IPS-18c (cell line): ENCODE results near the gene TRAF2.

Source experiments
- H3K4me3 ChIP-seq: 2 replicates; pipeline ENCODE4 v1.7.0; 2013; ENCODE audit warnings: low read depth, mild to moderate bottlenecking, low read length, moderate library complexity; ENCODE audit not compliant: insufficient read depth
- H3K9me3 ChIP-seq: one replicate; pipeline ENCODE4 v1.6.1; 2013; ENCODE audit warnings: mild to moderate bottlenecking, low read length, moderate library complexity; ENCODE audit not compliant: control insufficient read depth, insufficient read depth

The TRAF2 gene

DNA sequence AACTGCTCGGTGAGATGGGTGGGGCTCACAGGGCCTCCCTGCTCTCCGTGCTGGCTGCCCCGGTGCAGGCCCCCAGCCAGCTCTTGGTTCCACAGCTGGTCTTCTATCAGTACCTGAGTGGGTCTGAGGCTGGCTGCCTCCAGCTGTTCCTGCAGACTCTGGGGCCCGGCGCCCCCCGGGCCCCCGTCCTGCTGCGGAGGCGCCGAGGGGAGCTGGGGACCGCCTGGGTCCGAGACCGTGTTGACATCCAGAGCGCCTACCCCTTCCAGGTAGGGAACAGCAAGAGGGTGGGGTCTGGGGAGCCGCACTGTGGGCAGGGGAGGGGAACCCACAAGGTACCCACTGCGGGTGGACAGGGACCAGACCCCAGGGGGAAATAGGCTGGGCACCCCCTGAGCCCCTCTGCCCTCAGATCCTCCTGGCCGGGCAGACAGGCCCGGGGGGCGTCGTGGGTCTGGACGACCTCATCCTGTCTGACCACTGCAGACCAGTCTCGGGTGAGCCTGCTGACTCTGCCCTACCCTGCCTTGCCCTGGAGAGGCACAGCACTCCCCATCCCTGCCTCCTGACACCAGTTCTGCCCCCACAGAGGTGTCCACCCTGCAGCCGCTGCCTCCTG, 31.4 kb upstream of the TRAF2 start:
- no peak overlapping the region for H3K4me3 ChIP-seq
- no peaks in the 10 kb centered on the region for H3K9me3 ChIP-seq

DNA sequence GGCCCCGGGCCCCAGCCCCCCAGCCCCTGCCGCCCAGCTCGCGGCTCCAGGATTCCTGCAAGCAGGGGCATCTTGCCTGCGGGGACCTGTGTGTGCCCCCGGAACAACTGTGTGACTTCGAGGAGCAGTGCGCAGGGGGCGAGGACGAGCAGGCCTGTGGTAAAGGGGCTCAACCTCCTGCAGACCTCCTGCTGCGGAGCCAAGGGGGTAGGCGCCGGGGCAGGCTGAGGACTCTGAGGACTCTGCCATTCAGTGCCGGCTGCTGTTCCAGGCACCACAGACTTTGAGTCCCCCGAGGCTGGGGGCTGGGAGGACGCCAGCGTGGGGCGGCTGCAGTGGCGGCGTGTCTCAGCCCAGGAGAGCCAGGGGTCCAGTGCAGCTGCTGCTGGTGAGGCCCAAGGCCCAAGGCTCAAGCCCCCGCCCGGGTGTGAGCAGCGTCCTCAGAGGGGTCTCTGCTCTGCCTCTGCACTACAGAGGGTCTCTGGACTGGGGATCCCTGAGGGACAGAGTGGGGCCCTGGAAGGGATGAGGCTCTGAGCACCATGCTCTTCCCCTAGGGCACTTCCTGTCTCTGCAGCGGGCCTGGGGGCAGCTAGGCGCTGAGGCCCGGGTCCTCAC, 30.7 kb upstream of the TRAF2 start:
- H3K4me3 ChIP-seq: no peak overlapping the region
- no peaks in the 10 kb centered on the region for H3K9me3 ChIP-seq

DNA sequence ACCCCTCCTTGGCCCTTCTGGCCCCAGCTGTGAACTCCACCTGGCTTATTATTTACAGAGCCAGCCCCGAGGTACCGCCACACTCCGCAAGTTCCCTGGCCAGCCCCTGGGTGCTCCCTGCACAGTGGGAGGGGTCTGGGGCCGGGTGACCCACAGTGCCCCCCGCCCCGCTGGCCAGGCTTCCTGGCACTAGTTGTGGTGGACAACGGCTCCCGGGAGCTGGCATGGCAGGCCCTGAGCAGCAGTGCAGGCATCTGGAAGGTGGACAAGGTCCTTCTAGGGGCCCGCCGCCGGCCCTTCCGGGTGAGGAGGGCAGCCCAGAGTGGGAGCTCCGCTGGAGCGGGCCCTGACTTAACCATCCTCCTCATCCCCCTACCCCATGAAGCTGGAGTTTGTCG, 30.2 kb upstream of the TRAF2 start:
- no peaks in the 10 kb centered on the region for H3K9me3 ChIP-seq
- no peak overlapping the region for H3K4me3 ChIP-seq

DNA sequence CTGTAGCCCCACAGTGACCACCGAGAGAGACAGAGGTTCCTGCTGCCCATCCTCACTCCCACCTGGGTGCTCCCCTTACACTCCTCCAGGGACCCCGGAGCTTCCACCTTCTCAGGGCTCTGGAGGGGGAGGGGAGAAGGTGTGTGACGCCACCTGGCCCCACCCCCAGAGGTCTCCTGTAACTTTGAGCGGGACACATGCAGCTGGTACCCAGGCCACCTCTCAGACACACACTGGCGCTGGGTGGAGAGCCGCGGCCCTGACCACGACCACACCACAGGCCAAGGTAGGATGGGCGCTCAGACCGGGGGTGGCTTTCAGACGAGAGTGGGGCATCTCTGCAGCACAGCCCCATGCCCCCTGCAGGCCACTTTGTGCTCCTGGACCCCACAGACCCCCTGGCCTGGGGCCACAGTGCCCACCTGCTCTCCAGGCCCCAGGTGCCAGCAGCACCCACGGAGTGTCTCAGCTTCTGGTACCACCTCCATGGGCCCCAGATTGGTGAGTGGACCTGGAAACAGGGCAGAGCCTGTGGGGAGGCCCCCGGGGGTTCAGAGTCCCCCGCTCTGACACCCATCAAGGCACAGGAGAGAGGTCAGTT, 29.7 kb upstream of the TRAF2 start:
- no peaks in the 10 kb centered on the region for H3K9me3 ChIP-seq

DNA sequence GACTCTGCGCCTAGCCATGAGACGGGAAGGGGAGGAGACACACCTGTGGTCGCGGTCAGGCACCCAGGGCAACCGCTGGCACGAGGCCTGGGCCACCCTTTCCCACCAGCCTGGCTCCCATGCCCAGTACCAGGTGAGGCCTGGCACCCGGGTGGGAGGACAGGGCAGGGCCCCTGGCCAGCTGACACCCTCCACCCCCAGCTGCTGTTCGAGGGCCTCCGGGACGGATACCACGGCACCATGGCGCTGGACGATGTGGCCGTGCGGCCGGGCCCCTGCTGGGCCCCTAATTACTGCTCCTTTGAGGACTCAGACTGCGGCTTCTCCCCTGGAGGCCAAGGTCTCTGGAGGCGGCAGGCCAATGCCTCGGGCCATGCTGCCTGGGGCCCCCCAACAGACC, 29.1 kb upstream of the TRAF2 start:
- no peaks in the 10 kb centered on the region for H3K9me3 ChIP-seq
- no peak overlapping the region for H3K4me3 ChIP-seq

More for the DNA sequence above, 29.7 kb upstream of the TRAF2 start:
- H3K4me3 ChIP-seq: no peak overlapping the region

DNA sequence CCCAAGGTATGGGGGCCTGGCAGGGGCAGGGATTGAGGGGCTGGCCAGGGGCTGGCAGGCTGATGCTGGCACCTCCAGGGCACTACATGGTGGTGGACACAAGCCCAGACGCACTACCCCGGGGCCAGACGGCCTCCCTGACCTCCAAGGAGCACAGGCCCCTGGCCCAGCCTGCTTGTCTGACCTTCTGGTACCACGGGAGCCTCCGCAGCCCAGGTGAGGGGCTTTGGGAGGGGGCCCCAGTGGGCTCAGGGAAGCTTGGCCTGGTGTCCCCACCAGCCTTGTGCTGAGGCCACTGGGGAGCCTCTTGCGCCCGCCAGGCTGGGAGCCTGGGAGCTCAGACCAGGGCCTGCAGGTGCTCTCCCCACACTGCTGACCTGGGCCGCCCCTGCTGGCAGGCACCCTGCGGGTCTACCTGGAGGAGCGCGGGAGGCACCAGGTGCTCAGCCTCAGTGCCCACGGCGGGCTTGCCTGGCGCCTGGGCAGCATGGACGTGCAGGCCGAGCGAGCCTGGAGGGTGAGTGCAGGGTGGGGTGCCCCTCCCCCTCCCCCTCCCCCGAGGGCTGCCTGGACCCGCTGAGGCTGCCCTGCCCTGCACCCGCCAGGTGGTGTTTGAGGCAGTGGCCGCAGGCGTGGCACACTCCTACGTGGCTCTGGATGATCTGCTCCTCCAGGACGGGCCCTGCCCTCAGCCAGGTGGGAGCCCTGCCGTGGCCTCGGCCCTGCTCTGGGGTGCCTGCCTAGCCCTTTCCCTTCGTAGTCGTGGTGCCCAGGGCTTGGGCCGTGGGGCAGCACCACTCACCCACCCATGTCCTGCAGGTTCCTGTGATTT, 28.5 kb upstream of the TRAF2 start:
- Histone ChIP-seq H3K9me3 (no peaks in the 10 kb centered on the region), H3K4me3 (no peak overlapping the region)

DNA sequence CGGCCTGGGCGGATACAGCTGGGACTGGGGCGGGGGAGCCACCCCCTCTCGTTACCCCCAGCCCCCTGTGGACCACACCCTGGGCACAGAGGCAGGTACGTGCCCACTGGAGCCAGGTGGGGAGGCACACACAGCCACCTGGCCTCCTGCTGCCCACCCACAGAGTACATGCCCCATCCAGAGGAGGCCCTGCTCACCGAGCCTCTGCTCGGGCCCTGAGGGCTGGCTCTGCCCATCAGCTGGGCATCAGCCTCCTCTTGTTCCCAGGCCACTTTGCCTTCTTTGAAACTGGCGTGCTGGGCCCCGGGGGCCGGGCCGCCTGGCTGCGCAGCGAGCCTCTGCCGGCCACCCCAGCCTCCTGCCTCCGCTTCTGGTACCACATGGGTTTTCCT, 27.9 kb upstream of the TRAF2 start:
- Histone ChIP-seq H3K9me3 (no peaks in the 10 kb centered on the region), H3K4me3 (no peak overlapping the region)

DNA sequence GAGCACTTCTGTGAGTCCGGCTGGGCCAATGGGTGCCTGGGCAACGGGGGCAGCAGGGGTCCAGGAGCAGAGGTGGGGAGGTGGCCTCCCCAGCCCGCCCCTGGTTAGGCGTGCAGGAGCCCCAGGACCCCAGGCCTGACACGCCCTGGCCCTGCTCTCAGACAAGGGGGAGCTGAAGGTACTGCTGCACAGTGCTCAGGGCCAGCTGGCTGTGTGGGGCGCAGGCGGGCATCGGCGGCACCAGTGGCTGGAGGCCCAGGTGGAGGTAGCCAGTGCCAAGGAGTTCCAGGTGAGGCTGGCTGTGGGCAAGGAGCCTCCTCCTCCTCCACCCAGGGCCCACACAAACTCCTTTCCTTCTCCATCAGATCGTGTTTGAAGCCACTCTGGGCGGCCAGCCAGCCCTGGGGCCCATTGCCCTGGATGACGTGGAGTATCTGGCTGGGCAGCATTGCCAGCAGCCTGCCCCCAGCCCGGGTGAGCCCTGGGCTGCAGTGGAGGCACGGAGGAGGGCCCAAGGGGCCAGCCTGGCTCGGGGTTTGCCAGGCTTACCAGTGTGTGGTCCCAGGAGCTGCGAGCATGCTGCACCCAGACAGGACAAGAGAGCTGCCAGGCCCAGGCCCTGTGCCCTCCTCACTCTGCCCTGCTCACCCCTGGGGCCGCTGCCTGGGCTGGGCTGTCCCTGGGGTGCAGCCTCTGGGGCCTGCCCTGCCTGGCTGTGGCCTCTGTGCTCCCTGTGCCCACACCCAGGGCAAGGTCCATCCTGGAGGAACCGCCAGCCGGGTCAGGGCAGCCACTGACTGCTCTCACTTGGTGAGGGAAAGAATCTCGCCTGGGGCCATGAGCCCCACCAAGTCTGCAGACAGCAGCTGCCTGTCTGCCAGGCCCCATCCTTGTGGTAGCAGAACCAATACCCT, 27.2 kb upstream of the TRAF2 start:
- no peaks in the 10 kb centered on the region for H3K9me3 ChIP-seq
- H3K4me3 ChIP-seq: no peak overlapping the region

DNA sequence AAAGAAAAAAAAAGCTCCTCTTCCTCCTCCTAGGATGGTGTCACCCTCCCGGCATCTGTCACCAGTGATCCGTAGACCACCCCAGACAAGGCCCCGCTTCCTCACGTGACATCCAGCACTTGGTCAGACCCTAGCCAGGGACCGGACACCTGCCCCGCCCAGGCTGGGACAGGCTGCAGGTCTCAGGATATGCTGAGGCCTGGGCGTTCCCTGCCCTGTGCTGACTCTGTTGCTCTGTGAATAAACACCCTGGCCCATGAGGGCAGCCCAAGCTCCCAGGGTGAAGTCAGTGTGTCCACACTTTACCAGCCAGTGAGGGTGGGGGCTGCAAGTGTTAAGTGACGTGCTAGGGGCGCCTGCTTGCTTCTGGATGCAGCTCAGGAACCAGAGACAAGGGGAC, 25.8 kb upstream of the TRAF2 start:
- Histone ChIP-seq H3K9me3 (no peaks in the 10 kb centered on the region), H3K4me3 (no peak overlapping the region)

DNA sequence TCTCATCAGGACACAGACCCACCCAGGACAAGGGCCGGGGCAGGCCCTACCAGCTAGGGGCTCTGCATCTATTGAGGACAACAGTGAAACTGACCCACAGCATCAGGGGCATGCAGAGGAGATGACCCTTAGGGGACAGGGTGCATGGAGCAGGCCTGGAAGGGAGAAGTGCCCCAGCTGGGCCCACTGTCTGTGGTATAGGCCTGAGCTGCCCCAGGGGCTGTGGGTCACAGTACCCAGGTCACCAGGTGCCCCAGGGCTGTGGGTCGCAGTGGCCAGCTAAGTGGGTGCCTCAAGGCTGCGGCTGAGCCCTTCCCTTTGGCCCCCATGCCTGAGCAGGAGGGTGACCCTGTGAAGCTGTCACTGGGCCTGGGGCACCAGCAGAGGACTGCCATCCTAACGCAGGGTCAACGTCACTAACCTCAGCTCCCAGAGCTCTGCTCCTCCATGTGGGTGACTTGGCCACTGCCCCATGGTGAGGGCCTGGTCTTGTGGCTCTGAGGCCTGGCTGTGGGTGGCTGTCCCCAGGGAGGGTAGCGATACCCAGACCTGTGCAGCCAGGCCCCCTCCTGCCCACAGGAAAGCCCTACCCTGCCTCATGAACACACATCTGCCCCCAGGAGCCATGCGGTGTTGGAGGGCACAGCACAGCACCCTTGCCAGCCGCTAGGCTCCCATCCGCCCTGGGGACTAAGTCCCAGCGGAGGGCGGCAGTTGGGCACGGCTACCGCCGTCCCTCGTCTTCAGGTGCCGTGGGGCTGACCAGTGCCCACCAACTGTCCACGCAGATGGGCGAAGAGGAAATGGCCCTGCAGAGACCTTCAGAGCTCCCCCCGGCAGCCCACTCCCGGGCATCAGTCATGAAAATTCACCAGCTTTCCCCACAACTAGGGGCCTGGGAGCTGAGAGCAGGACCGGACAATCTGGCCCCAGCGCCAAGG, 25.1 kb upstream of the TRAF2 start:
- H3K9me3 ChIP-seq: no peaks in the 10 kb centered on the region
- H3K4me3 ChIP-seq: no peak overlapping the region

DNA sequence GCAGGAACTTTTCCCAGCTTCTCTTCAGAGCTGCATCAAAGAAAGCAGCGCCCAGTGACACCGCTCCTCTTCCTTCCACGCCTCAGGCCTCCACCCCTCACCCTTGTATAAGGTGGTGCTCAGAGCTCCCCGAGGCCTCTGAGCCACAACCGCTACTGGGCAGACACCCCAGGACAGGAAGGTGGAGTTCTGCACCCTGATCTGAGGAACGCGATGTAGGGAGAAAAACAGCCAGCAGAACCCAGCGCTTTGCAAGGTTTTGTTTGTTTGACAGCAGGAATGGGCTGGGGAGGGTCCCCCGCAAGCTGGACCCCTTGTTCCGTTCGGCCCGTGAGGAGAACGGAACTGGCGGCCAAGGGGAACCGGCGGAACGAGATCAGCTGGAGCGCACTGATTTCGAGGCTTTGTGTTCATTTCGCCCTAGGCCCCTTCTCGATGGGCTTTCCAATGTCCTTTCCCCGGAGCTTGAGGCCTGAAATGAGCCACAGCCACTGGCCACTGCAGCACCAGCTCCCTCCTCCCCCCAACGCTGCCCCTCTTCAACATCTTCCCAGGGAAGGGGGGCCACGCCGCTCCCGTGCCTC, 24.4 kb upstream of the TRAF2 start:
- no peaks in the 10 kb centered on the region for H3K9me3 ChIP-seq
- no peak overlapping the region for H3K4me3 ChIP-seq

DNA sequence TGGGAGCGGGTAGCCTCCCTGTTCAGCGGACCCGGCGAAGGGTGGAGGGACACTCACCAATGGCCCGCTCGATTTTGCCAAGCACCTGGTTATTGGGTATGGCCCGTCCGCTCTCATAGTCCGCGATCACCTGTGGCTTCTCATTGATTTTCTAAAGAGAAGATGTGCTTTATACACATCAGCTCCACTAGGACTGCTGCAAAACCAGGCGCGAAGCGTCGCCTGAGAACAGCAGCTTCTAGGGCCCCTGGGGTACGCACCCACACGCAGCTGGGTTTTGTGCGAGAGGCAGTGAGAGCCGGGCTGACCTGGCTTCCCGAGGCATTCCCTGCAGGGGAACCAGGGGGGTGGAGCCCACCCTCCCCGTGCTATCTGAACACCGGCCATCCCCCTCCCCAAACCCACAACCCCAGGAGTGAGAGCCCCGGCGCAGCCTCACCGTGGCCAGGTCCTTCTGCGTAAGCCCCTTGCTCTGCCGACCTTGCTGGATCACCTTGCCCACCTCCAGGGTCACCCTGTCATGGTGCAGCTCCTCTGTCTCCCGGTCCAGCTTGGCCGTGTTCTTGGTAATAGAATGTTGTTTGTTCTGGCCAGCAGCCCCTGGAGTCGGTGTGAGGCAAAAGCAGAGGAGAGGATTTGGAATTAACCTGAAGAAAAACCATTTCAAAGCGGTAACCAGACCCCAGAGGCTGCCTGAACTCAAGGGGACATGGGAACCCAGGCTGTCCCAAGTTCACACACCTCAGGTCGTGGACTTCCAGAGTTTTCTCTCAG, 23.3 kb upstream of the TRAF2 start:
- Histone ChIP-seq H3K9me3 (no peaks in the 10 kb centered on the region), H3K4me3 (no peak overlapping the region)

DNA sequence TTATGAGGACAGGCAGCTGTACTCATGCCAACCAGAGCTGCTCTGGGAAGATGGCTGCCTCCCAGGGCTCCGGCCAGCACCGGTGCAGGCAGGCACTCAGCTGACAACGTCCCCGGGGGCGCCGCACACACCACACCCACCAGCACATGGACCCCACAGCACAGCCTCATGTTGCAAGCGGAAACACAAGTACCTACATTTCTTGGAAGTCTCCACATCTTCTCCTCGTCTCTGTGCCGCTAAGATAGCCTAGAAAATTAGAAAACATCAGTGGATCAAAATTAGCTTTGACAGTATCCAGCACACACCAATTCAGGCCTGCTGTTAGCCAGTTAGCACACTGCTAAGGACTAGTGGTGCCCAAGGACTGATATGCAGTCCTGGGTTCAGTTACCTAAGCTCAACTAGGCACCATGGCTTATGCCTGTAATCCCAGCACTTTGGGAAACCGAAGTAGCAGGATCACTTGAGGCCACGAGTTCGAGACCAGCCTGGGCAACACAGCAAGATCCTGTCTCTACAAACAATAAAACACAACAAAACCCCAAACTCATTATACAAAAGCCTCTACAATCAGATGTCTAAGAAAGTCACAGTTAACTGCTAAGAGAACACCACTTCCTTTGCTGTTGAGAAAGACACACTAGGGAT, 22.6 kb upstream of the TRAF2 start:
- H3K4me3 ChIP-seq: no peak overlapping the region
- peaks cover 2% of the 10 kb centered on the region for H3K9me3 ChIP-seq

DNA sequence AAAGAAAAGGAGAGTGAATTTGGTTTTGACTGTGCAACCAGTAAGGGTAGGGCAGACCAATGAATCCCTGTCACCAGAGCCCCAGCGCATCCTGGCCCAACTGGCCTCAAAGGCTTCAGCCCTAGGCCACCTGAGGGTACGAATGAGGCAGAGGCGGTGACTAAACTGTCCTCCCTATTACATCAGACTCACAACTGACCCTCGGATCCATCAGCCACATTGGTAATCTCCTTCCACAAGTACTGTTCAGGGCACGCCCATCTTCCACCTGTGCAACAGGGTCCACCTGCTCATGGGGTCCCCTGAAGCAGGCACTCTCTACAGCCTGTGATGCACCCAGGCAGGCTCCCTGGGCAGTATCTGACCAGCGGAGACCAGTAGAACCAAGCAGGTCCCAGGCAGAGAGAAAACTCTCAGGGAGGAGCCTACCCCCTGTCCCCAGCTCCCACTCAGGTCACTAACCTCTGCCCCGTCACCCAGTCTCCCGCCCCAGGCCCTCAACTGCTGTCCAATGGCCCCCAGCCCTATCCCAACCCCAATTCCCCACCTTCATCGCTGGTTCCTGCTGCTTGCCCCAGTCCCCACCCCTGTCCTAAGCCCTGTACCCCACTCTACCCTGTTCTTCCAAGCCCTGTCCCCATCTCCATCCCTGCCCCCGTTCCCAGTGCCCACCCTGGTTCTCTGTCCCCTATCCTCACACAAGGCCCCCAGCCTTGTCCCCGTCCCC, 21.1 kb upstream of the TRAF2 start:
- Histone ChIP-seq H3K9me3 (peaks cover 3% of the 10 kb centered on the region), H3K4me3 (peak overlapping the region; percentile 77)
